ENCODE data around the gene TRAF6. TPM values are rescaled to one million over a fixed set of nuclear protein-coding genes. Genes with fewer than 3 reads are reported as not detected.
"Not testable (repeated sequence)": the region's sequence is repeated elsewhere in the genome, so short reads cannot be mapped to it uniquely, and the experiment has no call there.

The TRAF6 gene
- total RNA-seq, 1 donor from 2014 or later, result 7.5 TPM

- DNase-seq (ENCODE audit: low read depth), result no peak
- TF ChIP-seq, protein P1, sequence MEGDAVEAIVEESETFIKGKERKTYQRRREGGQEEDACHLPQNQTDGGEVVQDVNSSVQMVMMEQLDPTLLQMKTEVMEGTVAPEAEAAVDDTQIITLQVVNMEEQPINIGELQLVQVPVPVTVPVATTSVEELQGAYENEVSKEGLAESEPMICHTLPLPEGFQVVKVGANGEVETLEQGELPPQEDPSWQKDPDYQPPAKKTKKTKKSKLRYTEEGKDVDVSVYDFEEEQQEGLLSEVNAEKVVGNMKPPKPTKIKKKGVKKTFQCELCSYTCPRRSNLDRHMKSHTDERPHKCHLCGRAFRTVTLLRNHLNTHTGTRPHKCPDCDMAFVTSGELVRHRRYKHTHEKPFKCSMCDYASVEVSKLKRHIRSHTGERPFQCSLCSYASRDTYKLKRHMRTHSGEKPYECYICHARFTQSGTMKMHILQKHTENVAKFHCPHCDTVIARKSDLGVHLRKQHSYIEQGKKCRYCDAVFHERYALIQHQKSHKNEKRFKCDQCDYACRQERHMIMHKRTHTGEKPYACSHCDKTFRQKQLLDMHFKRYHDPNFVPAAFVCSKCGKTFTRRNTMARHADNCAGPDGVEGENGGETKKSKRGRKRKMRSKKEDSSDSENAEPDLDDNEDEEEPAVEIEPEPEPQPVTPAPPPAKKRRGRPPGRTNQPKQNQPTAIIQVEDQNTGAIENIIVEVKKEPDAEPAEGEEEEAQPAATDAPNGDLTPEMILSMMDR (conservative IDR thresholded peaks at IDR 0.05; ENCODE audit: low read depth, low read length), result no peak
- H3K4me3 ChIP-seq (ENCODE audit: low read depth, low read length), result no peak overlapping the region
Observed at GRCh38 chr11:36534276-36534840, 24.3 kb upstream of the TRAF6 start.

DNA sequence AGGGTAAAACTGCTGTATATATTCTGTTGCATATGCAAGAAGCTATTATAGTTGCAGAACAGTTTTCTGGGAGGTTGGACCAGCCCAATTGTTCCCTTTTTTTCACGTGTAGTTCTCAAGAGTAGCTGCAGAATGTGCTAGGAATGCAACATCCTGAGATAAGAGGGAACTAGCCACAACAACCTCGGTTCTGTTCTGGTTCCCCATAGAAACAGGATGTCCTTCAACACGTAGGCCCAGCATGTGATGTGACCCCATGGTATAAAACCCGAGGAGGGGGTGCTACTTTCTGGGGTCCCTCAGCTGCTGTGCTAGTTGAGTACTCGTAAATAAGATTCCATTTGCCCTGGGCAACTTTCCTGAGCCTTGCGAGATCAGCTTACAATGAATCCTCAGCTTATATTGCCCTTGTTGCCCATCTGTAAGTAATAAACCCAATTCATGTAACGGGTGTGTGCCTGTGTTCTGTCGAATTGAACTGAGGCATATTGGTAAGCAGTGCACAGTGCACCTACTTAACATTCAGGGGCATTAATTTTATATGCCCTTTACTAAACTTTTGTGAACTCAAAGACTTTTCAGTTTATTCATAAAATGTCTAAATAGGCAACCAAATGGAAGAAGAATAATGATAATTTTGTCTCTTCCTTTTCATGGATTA is 23.0 kb upstream of the TRAF6 start:
- no peak overlapping the region for H3K4me3 ChIP-seq (ENCODE audit: low read depth, low read length)
- TF ChIP-seq, protein P1 (conservative IDR thresholded peaks at IDR 0.05; ENCODE audit: low read depth, low read length), result no peak

GRCh38 chr11:36530840-36531239 is 20.8 kb upstream of the TRAF6 start:
- TF ChIP-seq, protein P1 (conservative IDR thresholded peaks at IDR 0.05; ENCODE audit: low read depth, low read length), result no peak
- no peak for DNase-seq (ENCODE audit: low read depth)
- no peak overlapping the region for H3K4me3 ChIP-seq (ENCODE audit: low read depth, low read length)

More for the DNA sequence above, 23.0 kb upstream of the TRAF6 start:
- no peak for DNase-seq (ENCODE audit: low read depth)

DNA sequence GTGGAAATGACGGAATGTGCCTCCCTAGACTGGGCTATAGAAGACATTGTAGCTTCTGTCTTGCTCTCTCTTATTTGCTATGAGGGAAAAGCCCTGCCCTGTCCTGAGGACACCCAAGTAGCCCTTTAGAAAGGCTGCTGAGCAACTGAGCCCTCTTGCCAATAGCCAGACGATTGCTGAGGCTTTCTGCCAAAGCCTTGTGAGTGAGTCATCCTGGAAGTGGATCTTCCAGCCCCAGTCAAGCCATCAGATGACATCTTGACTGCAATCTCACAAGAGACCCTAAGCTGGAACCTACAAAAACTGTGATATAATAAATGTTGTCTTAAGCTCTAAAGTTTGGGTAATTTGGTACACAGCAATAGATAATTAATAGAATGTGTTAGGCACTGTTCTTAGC is 3.9 kb upstream of the TRAF6 start:
- TF ChIP-seq, protein P1 (conservative IDR thresholded peaks at IDR 0.05; ENCODE audit: low read depth, low read length), result no peak
- DNase-seq (ENCODE audit: low read depth), result no peak
- no peak overlapping the region for H3K4me3 ChIP-seq (ENCODE audit: low read depth, low read length)

- no peak overlapping the region for H3K4me3 ChIP-seq (ENCODE audit: low read depth, low read length)
- DNase-seq (ENCODE audit: low read depth), result no peak
- TF ChIP-seq, protein P1 (conservative IDR thresholded peaks at IDR 0.05; ENCODE audit: low read depth, low read length), result no peak
Observed at GRCh38 chr11:36512016-36512415, 1.9 kb upstream of the TRAF6 start.

GRCh38 chr11:36511062-36511461 is 990 bp upstream of the TRAF6 start:
- DNase-seq (ENCODE audit: low read depth), result not testable (repeated sequence)
- H3K4me3 ChIP-seq (ENCODE audit: low read depth, low read length), result peak overlapping the region; percentile 78

GRCh38 chr11:36510594-36510942 is 496 bp upstream of the TRAF6 start:
- H3K4me3 ChIP-seq (ENCODE audit: low read depth, low read length), result peak overlapping the region; percentile 78
- no peak for DNase-seq (ENCODE audit: low read depth)
- TF ChIP-seq, protein P1 (conservative IDR thresholded peaks at IDR 0.05; ENCODE audit: low read depth, low read length), result no peak

Data from epithelial cell of proximal tubule (primary cell).